ENCODE measurements around the gene ICAM5. TPM values are rescaled to one million over a fixed set of nuclear protein-coding genes. Genes with fewer than 3 reads are reported as not detected.

The ICAM5 gene
- total and polyA plus RNA-seq, 9 of the 15 experiments (the other 6 are each of a cell fraction or from before 2014, with no cell fraction given), result 0.10 to 114 (median 13.7) TPM

DNA sequence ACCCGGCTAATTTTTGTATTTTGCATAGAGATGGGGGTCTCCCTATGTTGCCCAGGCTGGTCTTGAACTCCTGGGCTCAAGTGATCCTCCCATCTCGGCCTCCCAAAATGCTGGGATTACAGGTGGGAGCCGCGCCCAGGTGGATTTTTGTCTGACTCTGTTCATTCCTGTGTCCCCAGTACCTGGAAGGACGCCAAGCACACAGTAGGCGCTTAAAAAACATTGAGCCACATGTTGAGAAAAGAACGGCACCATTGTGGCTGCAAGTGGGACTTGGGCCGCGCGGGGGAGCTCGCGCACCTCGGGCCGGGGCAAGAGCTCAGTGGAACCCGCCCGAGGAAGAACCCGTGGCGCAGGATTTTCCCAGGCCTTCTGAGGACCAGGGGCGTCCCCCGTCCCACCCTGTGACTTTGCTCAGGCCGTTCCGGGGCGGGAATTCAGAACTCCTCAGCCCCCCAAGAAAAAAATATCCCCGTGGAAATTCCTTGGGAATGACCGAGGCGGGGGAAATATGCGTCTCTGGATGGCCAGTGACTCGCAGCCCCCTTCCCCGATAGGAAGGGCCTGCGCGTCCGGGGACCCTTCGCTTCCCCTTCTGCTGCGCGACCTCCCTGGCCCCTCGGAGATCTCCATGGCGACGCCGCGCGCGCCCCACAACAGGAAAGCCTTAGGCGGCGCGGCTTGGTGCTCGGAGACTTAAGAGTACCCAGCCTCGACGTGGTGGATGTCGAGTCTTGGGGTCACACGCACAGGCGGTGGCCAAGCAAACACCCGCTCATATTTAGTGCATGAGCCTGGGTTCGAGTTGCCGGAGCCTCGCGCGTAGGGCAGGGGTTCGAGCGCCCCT is 20.2 kb upstream of the ICAM5 start (continued):
- TF ChIP-seq, protein P1, sequence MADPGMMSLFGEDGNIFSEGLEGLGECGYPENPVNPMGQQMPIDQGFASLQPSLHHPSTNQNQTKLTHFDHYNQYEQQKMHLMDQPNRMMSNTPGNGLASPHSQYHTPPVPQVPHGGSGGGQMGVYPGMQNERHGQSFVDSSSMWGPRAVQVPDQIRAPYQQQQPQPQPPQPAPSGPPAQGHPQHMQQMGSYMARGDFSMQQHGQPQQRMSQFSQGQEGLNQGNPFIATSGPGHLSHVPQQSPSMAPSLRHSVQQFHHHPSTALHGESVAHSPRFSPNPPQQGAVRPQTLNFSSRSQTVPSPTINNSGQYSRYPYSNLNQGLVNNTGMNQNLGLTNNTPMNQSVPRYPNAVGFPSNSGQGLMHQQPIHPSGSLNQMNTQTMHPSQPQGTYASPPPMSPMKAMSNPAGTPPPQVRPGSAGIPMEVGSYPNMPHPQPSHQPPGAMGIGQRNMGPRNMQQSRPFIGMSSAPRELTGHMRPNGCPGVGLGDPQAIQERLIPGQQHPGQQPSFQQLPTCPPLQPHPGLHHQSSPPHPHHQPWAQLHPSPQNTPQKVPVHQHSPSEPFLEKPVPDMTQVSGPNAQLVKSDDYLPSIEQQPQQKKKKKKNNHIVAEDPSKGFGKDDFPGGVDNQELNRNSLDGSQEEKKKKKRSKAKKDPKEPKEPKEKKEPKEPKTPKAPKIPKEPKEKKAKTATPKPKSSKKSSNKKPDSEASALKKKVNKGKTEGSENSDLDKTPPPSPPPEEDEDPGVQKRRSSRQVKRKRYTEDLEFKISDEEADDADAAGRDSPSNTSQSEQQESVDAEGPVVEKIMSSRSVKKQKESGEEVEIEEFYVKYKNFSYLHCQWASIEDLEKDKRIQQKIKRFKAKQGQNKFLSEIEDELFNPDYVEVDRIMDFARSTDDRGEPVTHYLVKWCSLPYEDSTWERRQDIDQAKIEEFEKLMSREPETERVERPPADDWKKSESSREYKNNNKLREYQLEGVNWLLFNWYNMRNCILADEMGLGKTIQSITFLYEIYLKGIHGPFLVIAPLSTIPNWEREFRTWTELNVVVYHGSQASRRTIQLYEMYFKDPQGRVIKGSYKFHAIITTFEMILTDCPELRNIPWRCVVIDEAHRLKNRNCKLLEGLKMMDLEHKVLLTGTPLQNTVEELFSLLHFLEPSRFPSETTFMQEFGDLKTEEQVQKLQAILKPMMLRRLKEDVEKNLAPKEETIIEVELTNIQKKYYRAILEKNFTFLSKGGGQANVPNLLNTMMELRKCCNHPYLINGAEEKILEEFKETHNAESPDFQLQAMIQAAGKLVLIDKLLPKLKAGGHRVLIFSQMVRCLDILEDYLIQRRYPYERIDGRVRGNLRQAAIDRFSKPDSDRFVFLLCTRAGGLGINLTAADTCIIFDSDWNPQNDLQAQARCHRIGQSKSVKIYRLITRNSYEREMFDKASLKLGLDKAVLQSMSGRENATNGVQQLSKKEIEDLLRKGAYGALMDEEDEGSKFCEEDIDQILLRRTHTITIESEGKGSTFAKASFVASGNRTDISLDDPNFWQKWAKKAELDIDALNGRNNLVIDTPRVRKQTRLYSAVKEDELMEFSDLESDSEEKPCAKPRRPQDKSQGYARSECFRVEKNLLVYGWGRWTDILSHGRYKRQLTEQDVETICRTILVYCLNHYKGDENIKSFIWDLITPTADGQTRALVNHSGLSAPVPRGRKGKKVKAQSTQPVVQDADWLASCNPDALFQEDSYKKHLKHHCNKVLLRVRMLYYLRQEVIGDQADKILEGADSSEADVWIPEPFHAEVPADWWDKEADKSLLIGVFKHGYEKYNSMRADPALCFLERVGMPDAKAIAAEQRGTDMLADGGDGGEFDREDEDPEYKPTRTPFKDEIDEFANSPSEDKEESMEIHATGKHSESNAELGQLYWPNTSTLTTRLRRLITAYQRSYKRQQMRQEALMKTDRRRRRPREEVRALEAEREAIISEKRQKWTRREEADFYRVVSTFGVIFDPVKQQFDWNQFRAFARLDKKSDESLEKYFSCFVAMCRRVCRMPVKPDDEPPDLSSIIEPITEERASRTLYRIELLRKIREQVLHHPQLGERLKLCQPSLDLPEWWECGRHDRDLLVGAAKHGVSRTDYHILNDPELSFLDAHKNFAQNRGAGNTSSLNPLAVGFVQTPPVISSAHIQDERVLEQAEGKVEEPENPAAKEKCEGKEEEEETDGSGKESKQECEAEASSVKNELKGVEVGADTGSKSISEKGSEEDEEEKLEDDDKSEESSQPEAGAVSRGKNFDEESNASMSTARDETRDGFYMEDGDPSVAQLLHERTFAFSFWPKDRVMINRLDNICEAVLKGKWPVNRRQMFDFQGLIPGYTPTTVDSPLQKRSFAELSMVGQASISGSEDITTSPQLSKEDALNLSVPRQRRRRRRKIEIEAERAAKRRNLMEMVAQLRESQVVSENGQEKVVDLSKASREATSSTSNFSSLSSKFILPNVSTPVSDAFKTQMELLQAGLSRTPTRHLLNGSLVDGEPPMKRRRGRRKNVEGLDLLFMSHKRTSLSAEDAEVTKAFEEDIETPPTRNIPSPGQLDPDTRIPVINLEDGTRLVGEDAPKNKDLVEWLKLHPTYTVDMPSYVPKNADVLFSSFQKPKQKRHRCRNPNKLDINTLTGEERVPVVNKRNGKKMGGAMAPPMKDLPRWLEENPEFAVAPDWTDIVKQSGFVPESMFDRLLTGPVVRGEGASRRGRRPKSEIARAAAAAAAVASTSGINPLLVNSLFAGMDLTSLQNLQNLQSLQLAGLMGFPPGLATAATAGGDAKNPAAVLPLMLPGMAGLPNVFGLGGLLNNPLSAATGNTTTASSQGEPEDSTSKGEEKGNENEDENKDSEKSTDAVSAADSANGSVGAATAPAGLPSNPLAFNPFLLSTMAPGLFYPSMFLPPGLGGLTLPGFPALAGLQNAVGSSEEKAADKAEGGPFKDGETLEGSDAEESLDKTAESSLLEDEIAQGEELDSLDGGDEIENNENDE (IDR thresholded peaks at IDR 0.05; ENCODE audit: low read depth, low read length), result no peak
- no peak for TF ChIP-seq ZNF224 (CRISPR knock-in tag; IDR thresholded peaks at IDR 0.05)
- TF ChIP-seq, protein P2, sequence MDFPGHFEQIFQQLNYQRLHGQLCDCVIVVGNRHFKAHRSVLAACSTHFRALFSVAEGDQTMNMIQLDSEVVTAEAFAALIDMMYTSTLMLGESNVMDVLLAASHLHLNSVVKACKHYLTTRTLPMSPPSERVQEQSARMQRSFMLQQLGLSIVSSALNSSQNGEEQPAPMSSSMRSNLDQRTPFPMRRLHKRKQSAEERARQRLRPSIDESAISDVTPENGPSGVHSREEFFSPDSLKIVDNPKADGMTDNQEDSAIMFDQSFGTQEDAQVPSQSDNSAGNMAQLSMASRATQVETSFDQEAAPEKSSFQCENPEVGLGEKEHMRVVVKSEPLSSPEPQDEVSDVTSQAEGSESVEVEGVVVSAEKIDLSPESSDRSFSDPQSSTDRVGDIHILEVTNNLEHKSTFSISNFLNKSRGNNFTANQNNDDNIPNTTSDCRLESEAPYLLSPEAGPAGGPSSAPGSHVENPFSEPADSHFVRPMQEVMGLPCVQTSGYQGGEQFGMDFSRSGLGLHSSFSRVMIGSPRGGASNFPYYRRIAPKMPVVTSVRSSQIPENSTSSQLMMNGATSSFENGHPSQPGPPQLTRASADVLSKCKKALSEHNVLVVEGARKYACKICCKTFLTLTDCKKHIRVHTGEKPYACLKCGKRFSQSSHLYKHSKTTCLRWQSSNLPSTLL (IDR thresholded peaks at IDR 0.05), result no peak
- TF ChIP-seq SMARCA4 (IDR thresholded peaks at IDR 0.05), result no peak
- no peak for TF ChIP-seq TCF7L2 (IDR thresholded peaks at IDR 0.05; ENCODE audit: low read depth, low read length)
- TF ChIP-seq, protein P3, sequence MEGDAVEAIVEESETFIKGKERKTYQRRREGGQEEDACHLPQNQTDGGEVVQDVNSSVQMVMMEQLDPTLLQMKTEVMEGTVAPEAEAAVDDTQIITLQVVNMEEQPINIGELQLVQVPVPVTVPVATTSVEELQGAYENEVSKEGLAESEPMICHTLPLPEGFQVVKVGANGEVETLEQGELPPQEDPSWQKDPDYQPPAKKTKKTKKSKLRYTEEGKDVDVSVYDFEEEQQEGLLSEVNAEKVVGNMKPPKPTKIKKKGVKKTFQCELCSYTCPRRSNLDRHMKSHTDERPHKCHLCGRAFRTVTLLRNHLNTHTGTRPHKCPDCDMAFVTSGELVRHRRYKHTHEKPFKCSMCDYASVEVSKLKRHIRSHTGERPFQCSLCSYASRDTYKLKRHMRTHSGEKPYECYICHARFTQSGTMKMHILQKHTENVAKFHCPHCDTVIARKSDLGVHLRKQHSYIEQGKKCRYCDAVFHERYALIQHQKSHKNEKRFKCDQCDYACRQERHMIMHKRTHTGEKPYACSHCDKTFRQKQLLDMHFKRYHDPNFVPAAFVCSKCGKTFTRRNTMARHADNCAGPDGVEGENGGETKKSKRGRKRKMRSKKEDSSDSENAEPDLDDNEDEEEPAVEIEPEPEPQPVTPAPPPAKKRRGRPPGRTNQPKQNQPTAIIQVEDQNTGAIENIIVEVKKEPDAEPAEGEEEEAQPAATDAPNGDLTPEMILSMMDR (IDR thresholded peaks at IDR 0.05 in 2 of 3, conservative IDR thresholded peaks at IDR 0.05 in 1 of 3; ENCODE audit: insufficient read depth in 2 of 3, low read depth in 1 of 3, low read length in 3 of 3), result peak; percentile 94 to 98 (median 95)
- no peak for TF ChIP-seq COPS2 (conservative IDR thresholded peaks at IDR 0.05)
- TF ChIP-seq XRCC4 (IDR thresholded peaks at IDR 0.05; ENCODE audit: extremely low read depth, insufficient read depth, insufficient read length), result no peak
- TF ChIP-seq TSC22D4 (tag; IDR thresholded peaks at IDR 0.05), result no peak
- no peak for TF ChIP-seq PTRF (tag; IDR thresholded peaks at IDR 0.05)
- TF ChIP-seq OTX1 (CRISPR knock-in tag; IDR thresholded peaks at IDR 0.05), result no peak
- TF ChIP-seq TAF7 (tag; IDR thresholded peaks at IDR 0.05), result no peak
- TF ChIP-seq ZNF830 (CRISPR knock-in tag; IDR thresholded peaks at IDR 0.05), result no peak

Data from K562 (cell line).